Stimulated activated naive B cell treated with anti-CD40 and anti-IgM and Interleukin-4, amounts not matched to agents 10 μg/mL and 1 μg/mL and 100 μg/mL, for 72 hours (primary cell): ENCODE results near the gene PXDN.

Experiments used
- ATAC-seq, 2 donors: fragments of 150-1000 bp; cut with Tn5 transposase; replicated peaks; 2 replicates each; pipeline ENCODE4 v1.10.0; 2021; ENCODE audit warnings: moderate library complexity in 1 of 2
- DNase-seq: peaks from one replicate; pipeline ENCODE4 v3.0.0; 2021
- H3K27ac Mint-ChIP-seq: one replicate; pipeline ENCODE4 v1.8.0; 2022; ENCODE audit warnings: mild to moderate bottlenecking, mixed read lengths
- H3K27me3 Mint-ChIP-seq, 2 donors: one replicate each; pipeline ENCODE4 v1.8.0; 2022; ENCODE audit warnings: mixed read lengths in 2 of 2
- H3K36me3 Mint-ChIP-seq, 2 donors: one replicate each; pipeline ENCODE4 v1.8.0; 2022; ENCODE audit warnings: mixed read lengths in 2 of 2, mild to moderate bottlenecking in 1 of 2
- H3K4me1 Mint-ChIP-seq, 2 donors: one replicate each; pipeline ENCODE4 v1.8.0; 2022; ENCODE audit warnings: mixed read lengths in 2 of 2, mild to moderate bottlenecking in 1 of 2
- H3K4me3 Mint-ChIP-seq, 2 donors: one replicate each; pipeline ENCODE4 v1.8.0; 2022; ENCODE audit warnings: mild to moderate bottlenecking in 2 of 2, mixed read lengths in 2 of 2, moderate library complexity in 1 of 2
- H3K9me3 Mint-ChIP-seq, 2 donors: one replicate each; pipeline ENCODE4 v1.8.0; 2022; ENCODE audit warnings: mixed read lengths in 2 of 2, mild to moderate bottlenecking in 1 of 2

The PXDN gene

GRCh38 chr2:1585635-1586034 is 158.7 kb downstream of the PXDN start:
- no peak overlapping the region for H3K27ac Mint-ChIP-seq
- ATAC-seq = no peak

GRCh38 chr2:1584691-1585485 is 159.4 kb downstream of the PXDN start:
- Mint-ChIP-seq H3K27ac (no peak overlapping the region), H3K4me1 (peaks cover 2 to 5% of the 10 kb centered on the region in 2 donors), H3K27me3 (peaks cover 31 to 63% of the 10 kb centered on the region in 2 donors), H3K4me3 (no peak overlapping the region), H3K36me3 (no peaks in the 10 kb centered on the region), H3K9me3 (no peaks in the 10 kb centered on the region)
- ATAC-seq (no peak), DNase-seq (no peak)

More at GRCh38 chr2:1585635-1586034, 158.7 kb downstream of the PXDN start:
- no peak for DNase-seq
- no peak overlapping the region for H3K4me3 Mint-ChIP-seq
- no peaks in the 10 kb centered on the region for H3K9me3 Mint-ChIP-seq
- peaks cover 38 to 68% of the 10 kb centered on the region in 2 donors for H3K27me3 Mint-ChIP-seq
- peaks cover 2 to 7% of the 10 kb centered on the region in 2 donors for H3K4me1 Mint-ChIP-seq
- no peaks in the 10 kb centered on the region for H3K36me3 Mint-ChIP-seq

- H3K4me1 Mint-ChIP-seq = peaks cover 2 to 5% of the 10 kb centered on the region in 2 donors
- no peak overlapping the region for H3K27ac Mint-ChIP-seq
- H3K9me3 Mint-ChIP-seq = no peaks in the 10 kb centered on the region
- no peaks in the 10 kb centered on the region for H3K36me3 Mint-ChIP-seq
- ATAC-seq (no peak), DNase-seq (no peak)
- H3K4me3 Mint-ChIP-seq = no peak overlapping the region
- H3K27me3 Mint-ChIP-seq = peaks cover 28 to 58% of the 10 kb centered on the region in 2 donors
Measured at GRCh38 chr2:1584051-1584531, 160.2 kb downstream of the PXDN start.

GRCh38 chr2:1582891-1583341 is 161.4 kb downstream of the PXDN start:
- H3K27ac Mint-ChIP-seq = no peak overlapping the region
- H3K36me3 Mint-ChIP-seq = no peaks in the 10 kb centered on the region
- DNase-seq (no peak), ATAC-seq (no peak)
- peaks cover 2 to 5% of the 10 kb centered on the region in 2 donors for H3K4me1 Mint-ChIP-seq
- H3K4me3 Mint-ChIP-seq = no peak overlapping the region
- H3K9me3 Mint-ChIP-seq = no peaks in the 10 kb centered on the region
- peaks cover 24 to 53% of the 10 kb centered on the region in 2 donors for H3K27me3 Mint-ChIP-seq

GRCh38 chr2:1581965-1582625 is 162.2 kb downstream of the PXDN start:
- H3K4me1 Mint-ChIP-seq = peaks cover 2 to 5% of the 10 kb centered on the region in 2 donors
- H3K27me3 Mint-ChIP-seq = peaks cover 21 to 45% of the 10 kb centered on the region in 2 donors
- no peak overlapping the region for H3K4me3 Mint-ChIP-seq
- no peak overlapping the region for H3K27ac Mint-ChIP-seq
- ATAC-seq (no peak), DNase-seq (no peak)
- H3K9me3 Mint-ChIP-seq = no peaks in the 10 kb centered on the region
- H3K36me3 Mint-ChIP-seq = no peaks in the 10 kb centered on the region
